H9 (cell line): ENCODE data around the gene MYH11. TPM values are rescaled to one million over a fixed set of nuclear protein-coding genes. Genes with fewer than 3 reads are reported as not detected.

Source experiments
- DNase-seq: peaks from one replicate; pipeline ENCODE4 v3.0.0-alpha.2; 2017
- H2AFZ ChIP-seq: one replicate; pipeline ENCODE4 v1.6.1; 2013; ENCODE audit warnings: mild to moderate bottlenecking, low read length, control low read depth, moderate library complexity
- H2AK5ac ChIP-seq: 2 replicates; pipeline ENCODE4 v1.6.1; 2013; ENCODE audit warnings: low read length, control low read depth, mixed read lengths; ENCODE audit not compliant: insufficient read length
- H2BK120ac ChIP-seq: one replicate; pipeline ENCODE4 v1.6.1; 2013; ENCODE audit warnings: low read depth, mild to moderate bottlenecking, low read length, control low read depth, inconsistent platforms; ENCODE audit not compliant: poor library complexity, severe bottlenecking
- H2BK12ac ChIP-seq: 2 replicates; pipeline ENCODE4 v1.6.1; 2013; ENCODE audit warnings: low read length, control low read depth, mixed read lengths, low read depth; ENCODE audit not compliant: insufficient read length
- H2BK15ac ChIP-seq: 2 replicates; pipeline ENCODE4 v1.6.1; 2013; ENCODE audit warnings: low read depth, low read length, control low read depth
- H2BK20ac ChIP-seq: one replicate; pipeline ENCODE4 v1.6.1; 2013; ENCODE audit warnings: low read depth, mild to moderate bottlenecking, low read length, control low read depth, inconsistent platforms; ENCODE audit not compliant: poor library complexity, severe bottlenecking
- H2BK5ac ChIP-seq: 2 replicates; pipeline ENCODE4 v1.6.1; 2013; ENCODE audit warnings: low read length, control low read depth, mixed read lengths; ENCODE audit not compliant: insufficient read length
- H3K14ac ChIP-seq: 2 replicates; pipeline ENCODE4 v1.6.1; 2013; ENCODE audit warnings: low read length, control low read depth; ENCODE audit not compliant: insufficient read depth
- H3K18ac ChIP-seq: 2 replicates; pipeline ENCODE4 v1.6.1; 2013; ENCODE audit warnings: low read depth, mild to moderate bottlenecking, mixed read lengths, low read length, control low read depth; ENCODE audit not compliant: insufficient read length
- H3K23ac ChIP-seq: 2 replicates; pipeline ENCODE4 v1.6.1; 2013; ENCODE audit warnings: low read length, control low read depth, mixed read lengths, low read depth; ENCODE audit not compliant: insufficient read length
- H3K23me2 ChIP-seq: 2 replicates; pipeline ENCODE4 v1.6.1; 2013; ENCODE audit warnings: low read depth, mild to moderate bottlenecking, mixed read lengths, low read length, control low read depth; ENCODE audit not compliant: insufficient read length, poor library complexity, severe bottlenecking
- H3K27ac ChIP-seq: 2 replicates; pipeline ENCODE4 v1.5.1; 2013; ENCODE audit warnings: low read length, control low read depth, mixed read lengths, low read depth; ENCODE audit not compliant: insufficient read length
- H3K27me3 ChIP-seq: 2 replicates; pipeline ENCODE4 v1.6.1; 2013; ENCODE audit warnings: low read length, control low read depth, inconsistent platforms; ENCODE audit not compliant: insufficient read depth
- H3K4ac ChIP-seq: 2 replicates; pipeline ENCODE4 v1.6.1; 2013; ENCODE audit warnings: low read depth, mild to moderate bottlenecking, control low read depth, inconsistent platforms, low read length, moderate library complexity
- H3K4me1 ChIP-seq: 2 replicates; pipeline ENCODE4 v1.6.1; 2013; ENCODE audit warnings: low read length, control low read depth, inconsistent platforms; ENCODE audit not compliant: insufficient read depth
- H3K4me2 ChIP-seq: 2 replicates; pipeline ENCODE4 v1.6.1; 2013; ENCODE audit warnings: low read length, control low read depth, mixed read lengths; ENCODE audit not compliant: insufficient read length, insufficient read depth
- H3K56ac ChIP-seq: 2 replicates; pipeline ENCODE4 v1.6.1; 2013; ENCODE audit warnings: low read depth, mild to moderate bottlenecking, mixed read lengths, low read length, control low read depth; ENCODE audit not compliant: insufficient read length
- H3K79me1 ChIP-seq: 2 replicates; pipeline ENCODE4 v1.6.1; 2013; ENCODE audit warnings: low read depth, mild to moderate bottlenecking, moderate library complexity, low read length, control low read depth, inconsistent platforms; ENCODE audit not compliant: insufficient read depth, poor library complexity, severe bottlenecking
- H3K79me2 ChIP-seq: 2 replicates; pipeline ENCODE4 v1.6.1; 2013; ENCODE audit warnings: low read length, control low read depth, inconsistent platforms; ENCODE audit not compliant: insufficient read depth
- H3K9ac ChIP-seq: 2 replicates; pipeline ENCODE4 v1.6.1; 2013; ENCODE audit warnings: low read length, control low read depth, mixed read lengths; ENCODE audit not compliant: insufficient read length; ENCODE audit errors: extremely low read depth
- H3K9me3 ChIP-seq: one replicate; pipeline ENCODE4 v1.6.1; 2013; ENCODE audit warnings: low read depth, low read length, inconsistent platforms; ENCODE audit not compliant: control insufficient read depth
- H3T11ph ChIP-seq: one replicate; pipeline ENCODE4 v1.6.1; 2013; ENCODE audit warnings: mild to moderate bottlenecking, low read length, control low read depth, inconsistent platforms
- H4K20me1 ChIP-seq: one replicate; pipeline ENCODE4 v1.6.1; 2013; ENCODE audit not compliant: control insufficient read depth, insufficient read length, insufficient read depth
- H4K5ac ChIP-seq: 2 replicates; pipeline ENCODE4 v1.6.1; 2013; ENCODE audit warnings: low read depth, mild to moderate bottlenecking, mixed read lengths, low read length, control low read depth; ENCODE audit not compliant: insufficient read length
- H4K8ac ChIP-seq: replicated peaks from 2 replicates; pipeline ENCODE4 v1.6.1; 2013; ENCODE audit warnings: low read length, control low read depth, mixed read lengths, low read depth; ENCODE audit not compliant: insufficient read length
- H4K91ac ChIP-seq: 2 replicates; pipeline ENCODE4 v1.6.1; 2013; ENCODE audit warnings: low read depth, mild to moderate bottlenecking, moderate library complexity, mixed read lengths, low read length, control low read depth; ENCODE audit not compliant: insufficient read length
- H3K27ac Mint-ChIP-seq, 3 experiments: 2 replicates in 2 of 3; 3 replicates in 1 of 3; pipeline ENCODE4 v1.8.0; 2020 to 2021; ENCODE audit warnings: mixed read lengths in 3 of 3, mild to moderate bottlenecking in 1 of 3, moderate library complexity in 1 of 3
- H3K27me3 Mint-ChIP-seq: 2 replicates; pipeline ENCODE4 v1.8.0; 2021; ENCODE audit warnings: low read depth, mild to moderate bottlenecking, moderate library complexity, mixed read lengths
- H3K36me3 Mint-ChIP-seq, 3 experiments: 2 replicates in 2 of 3; 3 replicates in 1 of 3; pipeline ENCODE4 v1.8.0; 2020 to 2021; ENCODE audit warnings: low read depth in 3 of 3, mixed read lengths in 3 of 3; ENCODE audit not compliant: insufficient read depth in 1 of 3
- H3K4me1 Mint-ChIP-seq, 2 experiments: 2 replicates each; pipeline ENCODE4 v1.8.0; 2020; ENCODE audit warnings: mixed read lengths in 2 of 2
- H3K4me3 Mint-ChIP-seq, 2 experiments: 2 replicates in 1 of 2; 3 replicates in 1 of 2; pipeline ENCODE4 v1.8.0; 2020 to 2021; ENCODE audit warnings: mild to moderate bottlenecking in 2 of 2, mixed read lengths in 2 of 2, moderate library complexity in 1 of 2
- H3K9me3 Mint-ChIP-seq, 2 experiments: 2 replicates in 1 of 2; 3 replicates in 1 of 2; pipeline ENCODE4 v1.8.0; 2020; ENCODE audit warnings: mild to moderate bottlenecking in 2 of 2, mixed read lengths in 2 of 2, moderate library complexity in 1 of 2
- CTCF ChIP-seq: fragments of 200-600 bp; sonication (generic); conservative IDR thresholded peaks from 3 replicates; pipeline ENCODE4 v1.8.0; 2021; ENCODE audit warnings: antibody characterized with exemption, mild to moderate bottlenecking
- total RNA-seq: library from RNA; stranded (reverse); gene quantifications from 2 replicates; pipeline ENCODE4 v1.2.1, GENCODE V29; 2021

Gene MYH11
- total RNA-seq, 1 experiment from 2014 or later: 0.42 TPM

GRCh38 chr16:15665107-15665506 is 191.7 kb downstream of the MYH11 start:
- H3K4ac ChIP-seq: no peak overlapping the region
- H3K27me3 ChIP-seq: no peaks in the 10 kb centered on the region
- no peaks in the 10 kb centered on the region for H3K9me3 ChIP-seq
- no peak overlapping the region for H3K18ac ChIP-seq
- H2BK15ac ChIP-seq: no peak overlapping the region
- H2AK5ac ChIP-seq: no peak overlapping the region
- no peak overlapping the region for H3T11ph ChIP-seq
- Mint-ChIP-seq H3K4me1 (peaks cover 0 to 3% of the 10 kb centered on the region in 2 experiments; a peak in 1 of 4 replicates), H3K27ac (no peak overlapping the region), H3K9me3 (no peaks in the 10 kb centered on the region), H3K36me3 (peaks cover 17 to 62% (median 43%) of the 10 kb centered on the region in 3 experiments; a peak in 6 of 7 replicates), H3K27me3 (no peaks in the 10 kb centered on the region), H3K4me3 (no peak overlapping the region)
- H3K23ac ChIP-seq: no peak overlapping the region
- no peak overlapping the region for H2BK120ac ChIP-seq
- no peak for TF ChIP-seq CTCF
- H3K9ac ChIP-seq: no peak overlapping the region
- no peaks in the 10 kb centered on the region for H4K20me1 ChIP-seq
- no peak overlapping the region for H2BK5ac ChIP-seq
- H3K27ac ChIP-seq: no peak overlapping the region
- no peaks in the 10 kb centered on the region for H3K79me1 ChIP-seq
- no peak overlapping the region for H3K4me2 ChIP-seq
- H2BK12ac ChIP-seq: no peak overlapping the region
- no peak overlapping the region for H2BK20ac ChIP-seq
- H3K14ac ChIP-seq: no peak overlapping the region
- DNase-seq: no peak
- no peaks in the 10 kb centered on the region for H3K79me2 ChIP-seq
- H4K91ac ChIP-seq: no peak overlapping the region
- no peak overlapping the region for H3K56ac ChIP-seq
- H4K8ac ChIP-seq: no peak overlapping the region
- H3K4me1 ChIP-seq: no peaks in the 10 kb centered on the region
- H2AFZ ChIP-seq: no peak overlapping the region
- H4K5ac ChIP-seq: no peak overlapping the region
- no peaks in the 10 kb centered on the region for H3K23me2 ChIP-seq
